GM18858 (cell line): Measurements from ENCODE around the gene UQCR11.

ENCODE experiments used
- ATAC-seq: cut with Tn5 transposase; IDR thresholded peaks from one replicate; pipeline ENCODE4 v1.9.1; 2021; ENCODE audit not compliant: unreplicated experiment

The UQCR11 gene

GRCh38 chr19:1636325-1637236 is 31.3 kb upstream of the UQCR11 start:
- ATAC-seq = no peak

- ATAC-seq = no peak
These were observed 29.6 kb upstream of the UQCR11 start for GRCh38 chr19:1634938-1635243.

- ATAC-seq = no peak
These were observed 29.1 kb upstream of the UQCR11 start for GRCh38 chr19:1634242-1634937.

- no peak for ATAC-seq
These were observed 28.1 kb upstream of the UQCR11 start for GRCh38 chr19:1633269-1633826.

GRCh38 chr19:1632462-1633268 is 27.4 kb upstream of the UQCR11 start:
- no peak for ATAC-seq

- no peak for ATAC-seq
These were observed 26.4 kb upstream of the UQCR11 start for GRCh38 chr19:1631557-1632100.

- no peak for ATAC-seq
These were observed 25.5 kb upstream of the UQCR11 start for GRCh38 chr19:1630811-1631210.

GRCh38 chr19:1630012-1630411 is 24.8 kb upstream of the UQCR11 start:
- ATAC-seq = no peak

- ATAC-seq = no peak
These were observed 24.1 kb upstream of the UQCR11 start for GRCh38 chr19:1629256-1629808.

GRCh38 chr19:1627194-1627593 is 21.9 kb upstream of the UQCR11 start:
- ATAC-seq = no peak

- no peak for ATAC-seq
These were observed 21.3 kb upstream of the UQCR11 start for GRCh38 chr19:1626417-1627010.

GRCh38 chr19:1624458-1624857 is 19.2 kb upstream of the UQCR11 start:
- ATAC-seq = no peak

- ATAC-seq = no peak
These were observed 17.3 kb upstream of the UQCR11 start for GRCh38 chr19:1622541-1622940.

- ATAC-seq = no peak
These were observed 16.7 kb upstream of the UQCR11 start for GRCh38 chr19:1622007-1622406.

GRCh38 chr19:1621574-1621973 is 16.3 kb upstream of the UQCR11 start:
- no peak for ATAC-seq

- ATAC-seq = no peak
These were observed 15.8 kb upstream of the UQCR11 start for GRCh38 chr19:1621021-1621420.

GRCh38 chr19:1620502-1620901 is 15.2 kb upstream of the UQCR11 start:
- ATAC-seq = no peak

- no peak for ATAC-seq
These were observed 14.4 kb upstream of the UQCR11 start for GRCh38 chr19:1619703-1620102.

GRCh38 chr19:1619094-1619439 is 13.8 kb upstream of the UQCR11 start:
- ATAC-seq = no peak
